CD14-positive monocyte (primary cell): ENCODE data around the gene SLC6A2. TPM values are rescaled to one million over a fixed set of nuclear protein-coding genes. Genes with fewer than 3 reads are reported as not detected.

ENCODE experiments used
- DNase-seq, 3 donors: peaks; one replicate each; pipeline ENCODE4 v3.0.0-alpha.2; 2011 to 2022
- H2AFZ ChIP-seq: 2 replicates; pipeline ENCODE4 v1.6.0; 2012; ENCODE audit warnings: mild to moderate bottlenecking, low read depth, low read length, inconsistent platforms; ENCODE audit not compliant: insufficient read depth, poor library complexity, severe bottlenecking
- H3K27ac ChIP-seq, 2 donors: 1 replicate in 1 of 2; 2 replicates in 1 of 2; pipeline ENCODE4 v1.5.1; 2012 to 2013; ENCODE audit warnings: low read length in 2 of 2, control low read depth in 1 of 2, inconsistent platforms in 1 of 2, low read depth in 1 of 2, mild to moderate bottlenecking in 1 of 2
- H3K27me3 ChIP-seq, 2 donors: one replicate each; pipeline versions ENCODE4 v1.6.0 to v1.6.1; 2011 to 2013; ENCODE audit warnings: low read length in 2 of 2; ENCODE audit not compliant: control insufficient read depth in 2 of 2, insufficient read depth in 2 of 2
- H3K36me3 ChIP-seq, 2 donors: replicated peaks in 1 of 2; 1 replicate in 1 of 2; 2 replicates in 1 of 2; pipeline versions ENCODE4 v1.5.1 to v1.6.1; 2012 to 2013; ENCODE audit warnings: low read length in 2 of 2, control low read depth in 1 of 2, inconsistent platforms in 1 of 2, mild to moderate bottlenecking in 1 of 2; ENCODE audit not compliant: insufficient read depth in 2 of 2, control insufficient read depth in 1 of 2
- H3K4me1 ChIP-seq, 2 donors: 1 replicate in 1 of 2; 2 replicates in 1 of 2; pipeline versions ENCODE4 v1.5.1 to v1.6.1; 2012 to 2013; ENCODE audit warnings: low read length in 2 of 2, control low read depth in 1 of 2, inconsistent platforms in 1 of 2, mild to moderate bottlenecking in 1 of 2, moderate library complexity in 1 of 2; ENCODE audit not compliant: insufficient read depth in 2 of 2, control insufficient read depth in 1 of 2
- H3K4me2 ChIP-seq: replicated peaks from 2 replicates; pipeline ENCODE3; 2012; ENCODE audit warnings: low read length, moderate library complexity, mild to moderate bottlenecking; ENCODE audit not compliant: poor library complexity, severe bottlenecking; ENCODE audit errors: extremely low read depth
- H3K4me3 ChIP-seq, 3 experiments: fragments of 200-600 bp in 1 of 3; sonication (generic) in 1 of 3; replicated peaks in 1 of 3; 1 replicate in 2 of 3; 2 replicates in 1 of 3; pipeline ENCODE4 v1.5.1; 2011 to 2013; ENCODE audit warnings: low read length in 3 of 3, mild to moderate bottlenecking in 3 of 3, control low read depth in 2 of 3, low read depth in 2 of 3, inconsistent platforms in 1 of 3, moderate library complexity in 1 of 3
- H3K79me2 ChIP-seq: 2 replicates; pipeline ENCODE4 v1.6.0; 2012; ENCODE audit warnings: mild to moderate bottlenecking, control low read depth, inconsistent platforms, low read length, moderate library complexity; ENCODE audit not compliant: insufficient read depth
- H3K9ac ChIP-seq: 2 replicates; pipeline ENCODE4 v1.6.0; 2017; ENCODE audit warnings: low read length, mild to moderate bottlenecking; ENCODE audit not compliant: insufficient read depth, poor library complexity, severe bottlenecking
- H3K9me3 ChIP-seq, 2 donors: replicated peaks in 1 of 2; 1 replicate in 1 of 2; 2 replicates in 1 of 2; pipeline versions ENCODE4 v1.5.1 to v1.6.1; 2012 to 2013; ENCODE audit warnings: low read length in 2 of 2, control low read depth in 1 of 2; ENCODE audit not compliant: control insufficient read depth in 1 of 2, insufficient read depth in 1 of 2
- H4K20me1 ChIP-seq: 2 replicates; pipeline ENCODE4 v1.6.0; 2012; ENCODE audit warnings: mild to moderate bottlenecking, low read length, control low read depth, moderate library complexity; ENCODE audit not compliant: insufficient read depth
- H3K27ac Mint-ChIP-seq, 7 donors: one replicate each; pipeline ENCODE4 v1.8.0; 2020; ENCODE audit warnings: mild to moderate bottlenecking in 7 of 7, mixed read lengths in 7 of 7, moderate library complexity in 6 of 7, inconsistent platforms in 2 of 7
- H3K27me3 Mint-ChIP-seq, 3 donors: one replicate each; pipeline ENCODE4 v1.8.0; 2021 to 2022; ENCODE audit warnings: low read depth in 3 of 3, mild to moderate bottlenecking in 3 of 3, mixed read lengths in 3 of 3, moderate library complexity in 3 of 3, inconsistent platforms in 1 of 3
- H3K36me3 Mint-ChIP-seq, 2 donors: one replicate each; pipeline ENCODE4 v1.8.0; 2020; ENCODE audit warnings: mixed read lengths in 2 of 2, inconsistent platforms in 1 of 2, mild to moderate bottlenecking in 1 of 2
- H3K4me1 Mint-ChIP-seq: one replicate; pipeline ENCODE4 v1.8.0; 2020; ENCODE audit warnings: mild to moderate bottlenecking, mixed read lengths
- H3K4me3 Mint-ChIP-seq, 2 donors: one replicate each; pipeline ENCODE4 v1.8.0; 2020; ENCODE audit warnings: mild to moderate bottlenecking in 2 of 2, mixed read lengths in 2 of 2, moderate library complexity in 1 of 2
- H3K9me3 Mint-ChIP-seq, 7 donors: one replicate each; pipeline ENCODE4 v1.8.0; 2020 to 2022; ENCODE audit warnings: mixed read lengths in 7 of 7, mild to moderate bottlenecking in 6 of 7, moderate library complexity in 6 of 7, inconsistent platforms in 2 of 7
- CTCF ChIP-seq: fragments of 200-600 bp; IDR thresholded peaks from one replicate; pipeline ENCODE4 v1.8.0; 2022; ENCODE audit warnings: antibody characterized with exemption, mild to moderate bottlenecking
- WGBS: methylation state at CpG from one replicate; pipeline ENCODE4 v1.1.5; 2013; ENCODE audit warnings: missing lambda C conversion rate; ENCODE audit not compliant: insufficient coverage; 5-methylcytosine and 5-hydroxymethylcytosine counted together
- intact Hi-C, 2 donors: fragments of 100-400 bp; cut with micrococcal nuclease; formaldehyde crosslinking; loops; one replicate each; pipeline versions ENCODE4 v1.15.0 to v1.15.1; 2023
- polyA plus RNA-seq, 3 donors: library from polyadenylated mRNA; depleted of rRNA in 1 of 3; unstranded in 2 of 3; stranded (reverse) in 1 of 3; fragments of 300-500 nt in 2 of 3; fragments of >200 nt in 1 of 3; fragmentation: Illumina TruSeq in 2 of 3; gene quantifications; 1 replicate in 2 of 3; 2 replicates in 1 of 3; pipeline ENCODE4 v1.2.3, GENCODE V29; 2012 to 2021

Gene SLC6A2
- polyA plus RNA-seq, 3 donors: not detected

DNA sequence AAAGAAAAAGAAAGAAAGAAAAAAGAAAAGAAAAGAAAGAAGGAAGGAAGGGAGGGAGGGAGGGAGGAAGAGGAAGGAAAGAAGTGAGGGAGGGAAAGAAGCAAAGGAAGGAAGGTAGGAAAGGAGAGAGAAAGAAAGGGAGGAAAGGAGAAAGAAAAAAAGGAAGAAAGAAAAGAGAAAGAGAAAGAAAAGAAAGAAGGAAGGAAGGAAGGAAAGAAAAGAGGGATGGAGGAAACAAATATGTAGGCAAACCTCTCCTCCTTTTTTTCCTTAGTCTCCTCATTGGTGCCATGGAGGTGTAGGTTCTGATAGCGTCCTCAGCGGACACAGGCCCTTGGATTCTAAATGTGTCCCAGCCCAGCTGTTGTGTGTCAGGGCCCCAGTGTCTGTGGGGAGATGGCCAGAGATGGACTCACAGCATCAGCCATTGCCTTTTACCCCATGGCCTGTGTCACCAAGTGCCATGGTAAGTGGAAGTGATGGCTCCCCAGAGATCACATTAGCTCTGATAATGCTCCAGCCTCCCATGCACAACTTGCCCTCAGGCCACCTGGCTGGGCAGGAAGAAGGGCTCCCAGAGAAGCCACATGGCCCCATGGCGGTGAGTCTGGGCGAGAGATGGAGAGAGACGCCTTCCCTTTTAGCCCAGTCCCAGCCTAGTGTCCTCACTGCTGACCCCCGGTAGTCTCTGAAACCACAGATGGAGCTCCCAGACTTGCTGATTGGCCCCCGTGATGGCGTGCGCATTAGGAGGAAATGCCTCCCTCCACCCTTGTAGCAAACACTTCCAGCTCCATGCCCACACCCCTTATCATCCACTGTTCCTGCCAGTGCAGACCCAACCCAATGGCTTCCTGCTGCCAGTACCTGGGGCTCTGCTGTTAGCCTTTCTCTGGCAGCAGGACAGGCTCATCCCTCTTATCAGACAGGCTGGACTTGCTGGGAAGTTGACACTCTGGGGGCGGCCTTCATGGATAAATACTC is 3.7 kb upstream of the SLC6A2 start:
- intact Hi-C loops: no loop called here
- no peak overlapping the region for H3K9ac ChIP-seq
- Mint-ChIP-seq H3K4me3 (peak overlapping the region in 1 of 2 donors; percentile 3), H3K27ac (peak overlapping the region in 1 of 7 donors; percentile 10), H3K36me3 (no peaks in the 10 kb centered on the region), H3K4me1 (peaks cover 4% of the 10 kb centered on the region), H3K9me3 (peaks cover 0 to 5% (median 0%) of the 10 kb centered on the region in 7 donors), H3K27me3 (peaks cover 12 to 21% (median 13%) of the 10 kb centered on the region in 3 donors)
- no peak overlapping the region for H3K4me3 ChIP-seq
- no peaks in the 10 kb centered on the region for H3K79me2 ChIP-seq
- no peaks in the 10 kb centered on the region for H3K36me3 ChIP-seq
- 91% methylated on average over 8 of the region's 10 CpGs for WGBS
- no peak for DNase-seq
- H3K4me1 ChIP-seq: peaks cover 0 to 8% of the 10 kb centered on the region in 2 donors
- no peak overlapping the region for H3K27ac ChIP-seq
- no peak overlapping the region for H2AFZ ChIP-seq
- no peak overlapping the region for H3K4me2 ChIP-seq
- no peaks in the 10 kb centered on the region for H4K20me1 ChIP-seq
- peaks cover 0 to 4% of the 10 kb centered on the region in 2 donors for H3K9me3 ChIP-seq
- peaks cover 21 to 48% of the 10 kb centered on the region in 2 donors for H3K27me3 ChIP-seq
- peak; percentile 14 for TF ChIP-seq CTCF

GRCh38 chr16:55653106-55653505 is 2.7 kb upstream of the SLC6A2 start:
- no peak for TF ChIP-seq CTCF
- Mint-ChIP-seq H3K4me3 (no peak overlapping the region), H3K9me3 (peaks cover 0 to 5% (median 0%) of the 10 kb centered on the region in 7 donors), H3K27me3 (peaks cover 22 to 31% (median 23%) of the 10 kb centered on the region in 3 donors), H3K27ac (no peak overlapping the region), H3K36me3 (no peaks in the 10 kb centered on the region), H3K4me1 (peaks cover 4% of the 10 kb centered on the region)
- Histone ChIP-seq H3K27me3 (peaks cover 21 to 57% of the 10 kb centered on the region in 2 donors), H3K79me2 (no peaks in the 10 kb centered on the region), H3K4me2 (no peak overlapping the region), H3K9me3 (peaks cover 0 to 4% of the 10 kb centered on the region in 2 donors), H3K4me3 (no peak overlapping the region), H3K4me1 (peaks cover 0 to 8% of the 10 kb centered on the region in 2 donors), H3K9ac (no peak overlapping the region), H4K20me1 (no peaks in the 10 kb centered on the region), H3K36me3 (no peaks in the 10 kb centered on the region), H3K27ac (no peak overlapping the region), H2AFZ (no peak overlapping the region)
- WGBS: 100% methylated on average over 1 of the region's 2 CpGs
- DNase-seq: no peak
- intact Hi-C loops: no loop called here
